ENCODE data around the gene CTAGE1.
"Not testable (repeated sequence)": the region's sequence is repeated elsewhere in the genome, so short reads cannot be mapped to it uniquely, and the experiment has no call there.

The CTAGE1 gene

DNA sequence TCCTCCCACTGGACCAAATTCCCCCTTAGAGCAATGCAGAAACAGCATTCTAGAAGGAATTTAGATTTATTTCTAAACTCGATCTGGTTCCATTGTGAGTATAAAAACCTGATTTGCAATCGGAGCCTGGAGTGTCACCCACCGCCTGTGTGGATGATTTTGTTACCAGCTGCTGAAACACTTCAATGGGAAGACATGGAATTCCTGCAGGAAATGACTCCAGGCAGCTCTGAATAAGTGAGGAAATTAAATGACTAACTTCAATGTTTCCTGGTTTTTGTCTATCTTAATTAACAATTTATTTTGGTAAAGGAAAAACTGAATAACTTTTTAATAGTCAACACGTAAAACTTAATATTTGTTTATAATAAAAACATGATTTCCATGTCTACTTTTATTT is 19.3 kb downstream of the CTAGE1 start:
- Histone ChIP-seq H3K4me1 (ENCODE audit: control insufficient read depth in 1 of 2, insufficient read depth in 2 of 2, low read length in 2 of 2) (no peaks in the 10 kb centered on the region), H3K4me3 (ENCODE audit: low read depth in 1 of 2, low read length in 2 of 2) (no peak overlapping the region), H3K27ac (ENCODE audit: low read depth, low read length) (no peak overlapping the region), H3K9ac (ENCODE audit: low read depth in 1 of 2, low read length in 2 of 2) (no peak overlapping the region), H3K36me3 (ENCODE audit: control insufficient read depth in 1 of 2, insufficient read depth in 2 of 2, low read length in 2 of 2) (no peaks in the 10 kb centered on the region), H3K9me3 (ENCODE audit: control insufficient read depth in 1 of 2, low read length in 2 of 2) (no peaks in the 10 kb centered on the region), H3K27me3 (ENCODE audit: control insufficient read depth in 1 of 2, insufficient read depth in 2 of 2, low read length in 2 of 2) (no peaks in the 10 kb centered on the region)

DNA sequence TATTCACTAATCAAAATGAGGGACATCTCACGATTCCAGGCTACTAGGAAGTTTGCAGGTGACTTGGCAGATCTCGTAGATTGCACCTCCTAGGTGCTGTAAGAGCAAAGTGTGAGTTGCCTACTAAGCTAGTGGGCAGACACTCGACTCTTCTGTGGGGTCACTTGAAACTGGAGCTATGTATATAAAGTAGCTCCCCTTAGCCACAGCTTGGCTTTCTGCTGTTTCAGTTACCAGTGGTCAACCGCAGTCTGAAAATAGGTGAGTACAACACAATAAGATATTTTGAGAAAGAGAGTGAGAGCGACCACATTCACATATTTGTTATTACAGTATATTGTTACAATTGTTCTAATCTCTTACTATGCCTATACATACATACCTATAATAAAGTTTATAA is 23.3 kb downstream of the CTAGE1 start:
- Histone ChIP-seq H3K4me3 (ENCODE audit: low read depth in 1 of 2, low read length in 2 of 2) (no peak overlapping the region), H3K36me3 (ENCODE audit: control insufficient read depth in 1 of 2, insufficient read depth in 2 of 2, low read length in 2 of 2) (no peaks in the 10 kb centered on the region), H3K9ac (ENCODE audit: low read depth in 1 of 2, low read length in 2 of 2) (no peak overlapping the region), H3K9me3 (ENCODE audit: control insufficient read depth in 1 of 2, low read length in 2 of 2) (no peaks in the 10 kb centered on the region), H3K27me3 (ENCODE audit: control insufficient read depth in 1 of 2, insufficient read depth in 2 of 2, low read length in 2 of 2) (no peaks in the 10 kb centered on the region), H3K4me1 (ENCODE audit: control insufficient read depth in 1 of 2, insufficient read depth in 2 of 2, low read length in 2 of 2) (peaks cover 6 to 14% of the 10 kb centered on the region in 2 donors), H3K27ac (ENCODE audit: low read depth, low read length) (no peak overlapping the region)

DNA sequence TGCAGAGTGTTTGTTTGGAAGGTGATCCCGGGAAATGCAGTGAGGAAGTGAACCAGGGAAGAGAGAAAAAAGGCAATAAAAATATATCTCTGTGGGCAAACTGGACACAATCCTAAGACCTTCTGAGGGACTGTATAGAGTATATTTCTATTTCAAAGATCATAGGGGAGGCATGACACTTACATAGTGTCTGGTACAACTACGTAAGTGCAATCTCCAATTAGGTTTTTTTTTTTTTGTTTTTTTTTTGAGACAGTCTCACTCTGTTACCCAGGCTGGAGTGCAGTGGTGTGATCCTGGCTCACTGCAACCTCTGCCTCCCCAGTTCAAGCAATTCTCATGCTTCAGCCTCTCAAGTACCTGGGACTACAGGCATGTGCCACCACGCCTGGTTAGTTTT is 24.6 kb downstream of the CTAGE1 start:
- H3K27me3 ChIP-seq (ENCODE audit: control insufficient read depth in 1 of 2, insufficient read depth in 2 of 2, low read length in 2 of 2); H3K4me3 ChIP-seq (ENCODE audit: low read depth in 1 of 2, low read length in 2 of 2); H3K27ac ChIP-seq (ENCODE audit: low read depth, low read length); H3K9me3 ChIP-seq (ENCODE audit: control insufficient read depth in 1 of 2, low read length in 2 of 2); H3K9ac ChIP-seq (ENCODE audit: low read depth in 1 of 2, low read length in 2 of 2); H3K36me3 ChIP-seq (ENCODE audit: control insufficient read depth in 1 of 2, insufficient read depth in 2 of 2, low read length in 2 of 2): not testable (repeated sequence)
- peaks cover 6 to 14% of the 10 kb centered on the region in 2 donors for H3K4me1 ChIP-seq (ENCODE audit: control insufficient read depth in 1 of 2, insufficient read depth in 2 of 2, low read length in 2 of 2)

DNA sequence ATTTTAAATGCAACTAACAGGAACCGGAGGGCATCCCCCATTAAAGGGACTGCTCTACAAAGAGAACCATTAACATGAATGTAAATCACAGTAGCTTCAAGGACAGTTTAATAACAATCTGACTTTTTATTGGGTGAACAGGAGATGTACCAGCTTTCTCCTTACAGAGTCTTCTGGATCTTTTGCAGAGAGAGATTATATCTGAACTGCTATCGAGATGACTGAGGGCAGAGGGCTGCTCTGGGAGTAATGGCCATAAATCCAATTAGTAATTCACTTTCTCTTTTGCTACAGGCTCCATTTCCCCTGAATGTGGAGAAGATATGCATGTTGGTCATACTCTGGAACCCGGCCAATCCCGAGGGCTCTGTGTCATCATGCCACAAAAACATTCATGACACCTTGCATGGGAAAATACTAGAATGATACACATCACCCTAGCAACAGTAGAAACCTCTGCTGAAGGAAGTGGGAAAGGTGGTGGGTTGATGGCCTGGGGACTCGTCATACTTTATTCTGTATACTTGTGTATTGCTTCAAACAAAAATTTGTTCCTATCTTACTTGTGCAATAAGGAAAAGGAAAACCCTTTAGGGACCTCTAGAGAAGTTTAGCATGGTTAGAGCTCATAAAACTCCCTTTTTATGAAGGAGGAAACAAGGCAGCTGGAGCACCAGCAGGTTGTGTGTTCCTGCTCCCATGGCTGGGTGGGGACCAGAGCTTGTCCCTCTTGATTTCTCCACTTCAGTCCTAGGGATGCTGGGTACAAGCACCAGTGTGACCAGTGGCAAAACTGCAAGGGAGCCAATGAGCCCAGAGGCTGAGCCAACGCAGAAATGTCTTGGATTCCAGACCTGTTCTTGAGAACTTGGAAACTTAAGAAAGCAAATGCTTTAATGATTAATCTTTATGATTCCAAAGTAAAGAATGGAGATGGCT is 26.0 kb downstream of the CTAGE1 start:
- Histone ChIP-seq H3K36me3 (ENCODE audit: control insufficient read depth in 1 of 2, insufficient read depth in 2 of 2, low read length in 2 of 2) (no peaks in the 10 kb centered on the region), H3K27me3 (ENCODE audit: control insufficient read depth in 1 of 2, insufficient read depth in 2 of 2, low read length in 2 of 2) (no peaks in the 10 kb centered on the region), H3K9me3 (ENCODE audit: control insufficient read depth in 1 of 2, low read length in 2 of 2) (no peaks in the 10 kb centered on the region), H3K9ac (ENCODE audit: low read depth in 1 of 2, low read length in 2 of 2) (no peak overlapping the region), H3K27ac (ENCODE audit: low read depth, low read length) (no peak overlapping the region), H3K4me3 (ENCODE audit: low read depth in 1 of 2, low read length in 2 of 2) (peak overlapping the region in 1 of 2 donors; percentile 10), H3K4me1 (ENCODE audit: control insufficient read depth in 1 of 2, insufficient read depth in 2 of 2, low read length in 2 of 2) (peaks cover 6 to 14% of the 10 kb centered on the region in 2 donors)

DNA sequence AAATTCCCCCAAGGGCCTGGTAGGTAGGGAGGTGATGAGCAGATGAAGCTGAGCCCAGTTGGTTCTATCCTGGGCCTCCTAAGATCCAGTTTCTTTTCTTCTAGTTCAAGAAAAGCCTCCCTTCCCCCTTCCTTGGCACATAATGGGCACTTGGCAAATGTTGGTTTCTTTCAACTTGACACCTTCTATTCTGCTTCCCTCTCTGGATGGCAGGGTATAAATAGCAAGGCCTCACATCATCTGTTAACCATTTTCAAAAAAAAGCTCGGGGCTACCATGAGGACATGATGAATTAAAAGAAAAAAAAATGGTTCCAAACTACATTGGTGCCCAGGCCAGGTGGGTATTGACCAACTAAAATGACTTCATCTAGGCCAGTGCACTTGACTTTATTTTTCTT is 29.9 kb downstream of the CTAGE1 start:
- H3K36me3 ChIP-seq (ENCODE audit: control insufficient read depth in 1 of 2, insufficient read depth in 2 of 2, low read length in 2 of 2), result no peaks in the 10 kb centered on the region
- peaks cover 6 to 13% of the 10 kb centered on the region in 2 donors for H3K4me1 ChIP-seq (ENCODE audit: control insufficient read depth in 1 of 2, insufficient read depth in 2 of 2, low read length in 2 of 2)
- H3K9ac ChIP-seq (ENCODE audit: low read depth in 1 of 2, low read length in 2 of 2), result no peak overlapping the region
- no peaks in the 10 kb centered on the region for H3K27me3 ChIP-seq (ENCODE audit: control insufficient read depth in 1 of 2, insufficient read depth in 2 of 2, low read length in 2 of 2)
- H3K4me3 ChIP-seq (ENCODE audit: low read depth in 1 of 2, low read length in 2 of 2), result no peak overlapping the region
- no peak overlapping the region for H3K27ac ChIP-seq (ENCODE audit: low read depth, low read length)
- H3K9me3 ChIP-seq (ENCODE audit: control insufficient read depth in 1 of 2, low read length in 2 of 2), result no peaks in the 10 kb centered on the region

DNA sequence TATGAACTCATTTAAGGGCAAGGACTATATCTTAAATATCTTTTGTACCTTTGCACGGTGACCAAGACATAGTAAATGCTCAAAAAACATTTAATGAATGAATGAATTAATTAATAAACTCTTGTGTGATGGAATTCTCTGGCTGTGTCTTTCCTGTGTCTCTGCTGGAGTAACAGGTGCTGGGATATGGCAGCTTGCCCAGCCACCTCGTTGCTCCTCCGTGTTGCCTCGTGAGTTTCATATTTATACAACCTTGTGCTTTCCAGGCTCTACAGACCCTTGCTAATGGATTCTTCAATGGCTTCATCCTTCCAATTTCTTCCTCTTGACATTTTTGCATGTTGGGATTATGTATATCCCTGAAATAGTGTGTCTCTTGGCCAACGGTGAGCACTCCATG is 30.4 kb downstream of the CTAGE1 start:
- Histone ChIP-seq H3K4me1 (ENCODE audit: control insufficient read depth in 1 of 2, insufficient read depth in 2 of 2, low read length in 2 of 2) (peaks cover 6 to 11% of the 10 kb centered on the region in 2 donors), H3K27ac (ENCODE audit: low read depth, low read length) (no peak overlapping the region)

DNA sequence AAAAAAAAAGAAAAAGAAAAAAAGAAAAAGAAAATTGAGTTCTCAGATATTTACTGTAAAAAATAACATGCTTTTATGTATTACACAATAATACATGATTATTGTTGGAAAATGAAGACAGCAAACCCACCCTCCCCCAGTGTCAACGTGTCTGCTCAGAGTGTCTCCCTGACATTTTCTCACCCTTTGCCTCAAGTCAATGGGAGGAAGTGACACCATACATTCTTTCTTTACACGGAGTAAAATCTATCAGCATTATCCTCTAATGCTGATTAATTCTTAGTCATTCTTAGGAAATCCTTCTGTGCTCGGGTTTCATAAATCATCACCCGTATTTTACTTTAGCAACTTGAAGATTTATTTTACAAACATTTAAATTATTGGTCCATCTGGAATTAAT is 32.0 kb downstream of the CTAGE1 start:
- Histone ChIP-seq H3K9ac (ENCODE audit: low read depth in 1 of 2, low read length in 2 of 2) (no peak overlapping the region), H3K4me1 (ENCODE audit: control insufficient read depth in 1 of 2, insufficient read depth in 2 of 2, low read length in 2 of 2) (peaks cover 0 to 1% of the 10 kb centered on the region in 2 donors), H3K4me3 (ENCODE audit: low read depth in 1 of 2, low read length in 2 of 2) (no peak overlapping the region), H3K27me3 (ENCODE audit: control insufficient read depth in 1 of 2, insufficient read depth in 2 of 2, low read length in 2 of 2) (no peaks in the 10 kb centered on the region), H3K9me3 (ENCODE audit: control insufficient read depth in 1 of 2, low read length in 2 of 2) (no peaks in the 10 kb centered on the region), H3K27ac (ENCODE audit: low read depth, low read length) (no peak overlapping the region), H3K36me3 (ENCODE audit: control insufficient read depth in 1 of 2, insufficient read depth in 2 of 2, low read length in 2 of 2) (no peaks in the 10 kb centered on the region)

More for the DNA sequence above, 30.4 kb downstream of the CTAGE1 start:
- no peaks in the 10 kb centered on the region for H3K9me3 ChIP-seq (ENCODE audit: control insufficient read depth in 1 of 2, low read length in 2 of 2)
- H3K36me3 ChIP-seq (ENCODE audit: control insufficient read depth in 1 of 2, insufficient read depth in 2 of 2, low read length in 2 of 2), result no peaks in the 10 kb centered on the region
- no peak overlapping the region for H3K4me3 ChIP-seq (ENCODE audit: low read depth in 1 of 2, low read length in 2 of 2)
- no peaks in the 10 kb centered on the region for H3K27me3 ChIP-seq (ENCODE audit: control insufficient read depth in 1 of 2, insufficient read depth in 2 of 2, low read length in 2 of 2)
- no peak overlapping the region for H3K9ac ChIP-seq (ENCODE audit: low read depth in 1 of 2, low read length in 2 of 2)

DNA sequence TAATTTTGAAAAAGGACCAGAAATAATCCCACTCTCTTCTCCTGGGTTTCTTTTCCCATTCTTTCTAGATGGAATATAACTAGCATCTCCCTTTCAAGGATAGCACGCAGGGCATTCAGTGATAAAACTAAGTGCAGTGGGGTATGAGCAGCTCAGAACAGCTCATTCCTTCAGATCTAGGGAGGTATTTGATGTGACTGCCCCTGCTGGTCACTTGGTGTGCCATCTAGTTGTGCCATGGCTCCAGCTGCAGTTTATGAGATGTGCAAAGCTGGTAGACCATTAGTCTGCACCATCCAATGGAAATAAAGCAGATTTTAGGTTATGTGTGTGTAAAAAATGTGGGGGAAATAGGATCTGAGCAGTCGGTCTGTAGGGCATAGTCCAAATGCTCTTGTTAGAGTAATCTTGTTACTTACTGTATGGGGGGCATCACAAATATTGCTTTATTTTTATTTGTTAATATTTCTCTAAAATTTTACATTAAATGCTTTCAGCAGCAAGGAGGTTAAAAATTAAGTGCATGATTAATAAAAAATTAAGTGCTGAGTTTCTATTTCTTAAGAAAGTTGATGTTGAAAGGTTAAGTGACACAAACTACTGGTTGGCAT is 38.9 kb downstream of the CTAGE1 start:
- Histone ChIP-seq H3K9me3 (ENCODE audit: control insufficient read depth in 1 of 2, low read length in 2 of 2) (no peaks in the 10 kb centered on the region), H3K9ac (ENCODE audit: low read depth in 1 of 2, low read length in 2 of 2) (no peak overlapping the region), H3K4me3 (ENCODE audit: low read depth in 1 of 2, low read length in 2 of 2) (no peak overlapping the region), H3K36me3 (ENCODE audit: control insufficient read depth in 1 of 2, insufficient read depth in 2 of 2, low read length in 2 of 2) (no peaks in the 10 kb centered on the region), H3K27me3 (ENCODE audit: control insufficient read depth in 1 of 2, insufficient read depth in 2 of 2, low read length in 2 of 2) (no peaks in the 10 kb centered on the region), H3K4me1 (ENCODE audit: control insufficient read depth in 1 of 2, insufficient read depth in 2 of 2, low read length in 2 of 2) (no peaks in the 10 kb centered on the region), H3K27ac (ENCODE audit: low read depth, low read length) (no peak overlapping the region)

DNA sequence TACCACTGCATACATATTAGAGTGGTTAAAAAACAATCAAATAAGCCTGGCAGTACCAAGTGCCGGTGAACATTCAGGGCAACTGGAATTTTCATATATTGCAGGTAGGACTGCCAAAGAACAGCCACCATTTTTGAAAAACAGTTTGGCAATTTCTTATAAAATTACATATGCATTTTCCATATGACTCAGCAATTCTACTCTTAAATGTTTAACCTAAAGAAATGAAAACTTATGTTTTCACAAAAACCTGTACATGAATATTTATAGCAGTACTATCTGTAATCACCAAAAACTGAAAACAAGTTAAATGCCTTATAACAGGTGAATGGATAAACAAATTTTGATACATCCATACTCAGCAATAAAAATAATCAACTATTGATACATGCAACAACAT is 39.9 kb downstream of the CTAGE1 start:
- Histone ChIP-seq H3K4me1 (ENCODE audit: control insufficient read depth in 1 of 2, insufficient read depth in 2 of 2, low read length in 2 of 2) (no peaks in the 10 kb centered on the region), H3K27ac (ENCODE audit: low read depth, low read length) (no peak overlapping the region), H3K9me3 (ENCODE audit: control insufficient read depth in 1 of 2, low read length in 2 of 2) (peaks cover 0 to 2% of the 10 kb centered on the region in 2 donors), H3K9ac (ENCODE audit: low read depth in 1 of 2, low read length in 2 of 2) (no peak overlapping the region), H3K27me3 (ENCODE audit: control insufficient read depth in 1 of 2, insufficient read depth in 2 of 2, low read length in 2 of 2) (no peaks in the 10 kb centered on the region), H3K36me3 (ENCODE audit: control insufficient read depth in 1 of 2, insufficient read depth in 2 of 2, low read length in 2 of 2) (no peaks in the 10 kb centered on the region), H3K4me3 (ENCODE audit: low read depth in 1 of 2, low read length in 2 of 2) (no peak overlapping the region)

DNA sequence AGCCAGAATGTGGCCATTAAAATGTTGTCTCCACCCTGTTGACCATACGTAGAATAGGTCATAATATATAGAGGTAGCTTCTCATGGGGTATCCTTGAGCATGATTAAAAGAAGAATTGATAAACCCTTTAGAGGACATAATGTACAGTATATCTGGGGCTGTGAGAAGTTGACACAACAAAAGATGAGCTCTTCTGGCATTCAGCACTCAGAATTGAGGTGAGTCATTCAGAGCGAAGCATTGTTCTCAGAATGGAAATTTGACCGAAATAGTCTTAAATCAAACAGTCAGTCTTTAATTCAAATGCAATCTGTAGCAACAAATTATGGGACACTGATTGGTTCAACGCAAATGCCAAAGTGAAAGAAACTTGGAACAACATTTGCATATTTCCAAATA is 47.3 kb downstream of the CTAGE1 start:
- H3K9ac ChIP-seq (ENCODE audit: low read depth in 1 of 2, low read length in 2 of 2), result no peak overlapping the region
- no peaks in the 10 kb centered on the region for H3K27me3 ChIP-seq (ENCODE audit: control insufficient read depth in 1 of 2, insufficient read depth in 2 of 2, low read length in 2 of 2)
- H3K4me1 ChIP-seq (ENCODE audit: control insufficient read depth in 1 of 2, insufficient read depth in 2 of 2, low read length in 2 of 2), result no peaks in the 10 kb centered on the region
- peaks cover 0 to 2% of the 10 kb centered on the region in 2 donors for H3K9me3 ChIP-seq (ENCODE audit: control insufficient read depth in 1 of 2, low read length in 2 of 2)
- no peak overlapping the region for H3K4me3 ChIP-seq (ENCODE audit: low read depth in 1 of 2, low read length in 2 of 2)
- no peaks in the 10 kb centered on the region for H3K36me3 ChIP-seq (ENCODE audit: control insufficient read depth in 1 of 2, insufficient read depth in 2 of 2, low read length in 2 of 2)
- no peak overlapping the region for H3K27ac ChIP-seq (ENCODE audit: low read depth, low read length)

Measured in duodenal mucosa (tissue), 2 donors.